Naive B cell (primary cell): ENCODE results near the gene LRRC30. TPM values are rescaled to one million over a fixed set of nuclear protein-coding genes. Genes with fewer than 3 reads are reported as not detected.
"Not testable (repeated sequence)": the region's sequence is repeated elsewhere in the genome, so short reads cannot be mapped to it uniquely, and the experiment has no call there.

ENCODE experiments used
- ATAC-seq, 2 donors: fragments of 150-1000 bp; cut with Tn5 transposase; 2 replicates each; pipeline ENCODE4 v1.10.0; 2021; ENCODE audit warnings: low read depth in 2 of 2, mild to moderate bottlenecking in 2 of 2, moderate library complexity in 2 of 2
- DNase-seq: peaks from one replicate; pipeline ENCODE4 v3.0.0; 2022
- H3K27ac Mint-ChIP-seq, 6 donors: one replicate each; pipeline ENCODE4 v1.8.0; 2020 to 2022; ENCODE audit warnings: mild to moderate bottlenecking in 6 of 6, mixed read lengths in 6 of 6, moderate library complexity in 5 of 6, inconsistent platforms in 2 of 6
- H3K27me3 Mint-ChIP-seq, 3 donors: one replicate each; pipeline ENCODE4 v1.8.0; 2021 to 2022; ENCODE audit warnings: mixed read lengths in 3 of 3, mild to moderate bottlenecking in 1 of 3
- H3K36me3 Mint-ChIP-seq, 2 donors: one replicate each; pipeline ENCODE4 v1.8.0; 2020 to 2022; ENCODE audit warnings: mixed read lengths in 2 of 2, inconsistent platforms in 1 of 2, mild to moderate bottlenecking in 1 of 2
- H3K4me1 Mint-ChIP-seq, 3 donors: one replicate each; pipeline ENCODE4 v1.8.0; 2020 to 2022; ENCODE audit warnings: mixed read lengths in 3 of 3, inconsistent platforms in 1 of 3, mild to moderate bottlenecking in 1 of 3, moderate library complexity in 1 of 3
- H3K4me3 Mint-ChIP-seq, 8 donors: one replicate each; pipeline ENCODE4 v1.8.0; 2020 to 2022; ENCODE audit warnings: mild to moderate bottlenecking in 8 of 8, mixed read lengths in 8 of 8, moderate library complexity in 8 of 8, inconsistent platforms in 2 of 8
- H3K9me3 Mint-ChIP-seq, 7 donors: one replicate each; pipeline ENCODE4 v1.8.0; 2020 to 2022; ENCODE audit warnings: mixed read lengths in 7 of 7, mild to moderate bottlenecking in 5 of 7, inconsistent platforms in 2 of 7, moderate library complexity in 1 of 7
- polyA plus RNA-seq, 6 donors: library from polyadenylated mRNA; unstranded; fragments of 300-500 nt; fragmentation: Illumina TruSeq; gene quantifications; one replicate each; pipeline ENCODE4 v1.2.3, GENCODE V29; 2021; ENCODE audit warnings: low read depth in 6 of 6

Gene LRRC30
- polyA plus RNA-seq: not detected

GRCh38 chr18:7230626-7231349, at the start of gene LRRC30:
Gene LRRC30, plus strand, starts transcription at chr18:7231089. Its CDS starts 50 bp downstream, at chr18:7231139.
- H3K4me1 Mint-ChIP-seq: no peaks in the 10 kb centered on the region
- DNase-seq: no peak
- H3K27me3 Mint-ChIP-seq: peaks cover 0 to 5% (median 0%) of the 10 kb centered on the region in 3 donors
- H3K9me3 Mint-ChIP-seq: no peaks in the 10 kb centered on the region
- H3K27ac Mint-ChIP-seq: no peak within 1 kb of the TSS
- no peak within 1 kb of the TSS for H3K4me3 Mint-ChIP-seq
- no peaks in the 10 kb centered on the region for H3K36me3 Mint-ChIP-seq
- ATAC-seq: no peak

DNA sequence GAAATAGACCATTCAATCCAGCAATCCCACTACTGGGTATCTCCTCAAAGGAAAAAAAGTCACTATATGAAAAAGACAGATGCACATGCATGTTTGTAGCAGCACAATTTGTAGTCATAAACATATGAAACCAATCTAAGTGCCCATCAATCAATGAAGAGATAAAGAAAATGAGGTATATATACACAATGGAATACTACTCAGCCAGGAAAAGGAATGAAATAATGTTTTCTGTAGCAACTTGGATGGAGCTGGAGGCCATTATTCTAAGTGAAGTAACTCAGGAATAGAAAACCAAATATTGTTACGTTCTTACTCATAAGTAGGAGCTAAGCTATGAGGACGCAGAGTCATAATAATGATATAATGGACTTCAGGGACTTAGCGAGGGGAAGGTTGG, 45.2 kb upstream of the LRRC30 start:
- H3K4me3 Mint-ChIP-seq: no peak overlapping the region

GRCh38 chr18:7190547-7191156, 40.2 kb upstream of the LRRC30 start:
- H3K36me3 Mint-ChIP-seq: no peaks in the 10 kb centered on the region
- no peaks in the 10 kb centered on the region for H3K4me1 Mint-ChIP-seq
- no peak overlapping the region for H3K4me3 Mint-ChIP-seq
- no peak overlapping the region for H3K27ac Mint-ChIP-seq
- H3K27me3 Mint-ChIP-seq: no peaks in the 10 kb centered on the region
- H3K9me3 Mint-ChIP-seq: peaks cover 0 to 11% (median 5%) of the 10 kb centered on the region in 7 donors
- DNase-seq: no peak
- ATAC-seq: no peak

More for the DNA sequence above, 45.2 kb upstream of the LRRC30 start:
- no peaks in the 10 kb centered on the region for H3K36me3 Mint-ChIP-seq
- H3K9me3 Mint-ChIP-seq: peaks cover 8 to 25% (median 15%) of the 10 kb centered on the region in 7 donors
- no peaks in the 10 kb centered on the region for H3K4me1 Mint-ChIP-seq
- DNase-seq (no peak), ATAC-seq (no peak)
- no peaks in the 10 kb centered on the region for H3K27me3 Mint-ChIP-seq
- H3K27ac Mint-ChIP-seq: no peak overlapping the region

GRCh38 chr18:7191736-7192135, 39.2 kb upstream of the LRRC30 start:
- peaks cover 0 to 7% (median 0%) of the 10 kb centered on the region in 7 donors for H3K9me3 Mint-ChIP-seq

DNA sequence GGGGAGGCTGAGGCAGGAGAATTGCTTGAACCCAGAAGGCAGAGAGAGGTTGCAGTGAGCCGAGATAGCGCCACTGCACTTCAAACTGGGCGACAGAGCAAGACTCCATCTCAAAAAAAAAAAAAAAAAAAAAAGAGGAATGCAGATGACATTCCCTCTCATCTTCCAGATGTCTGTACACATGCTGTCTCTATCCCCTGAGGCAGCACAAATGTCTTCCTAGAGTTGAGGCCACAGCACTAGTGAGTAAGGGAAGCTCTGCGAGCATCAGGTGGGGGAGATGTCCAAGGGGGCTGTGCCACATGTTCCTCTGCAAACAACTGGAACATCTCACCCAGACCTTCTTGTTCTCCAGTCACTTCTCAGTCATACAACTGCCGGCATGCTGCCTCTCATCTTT, 35.6 kb upstream of the LRRC30 start:
- no peak for DNase-seq
- no peaks in the 10 kb centered on the region for H3K36me3 Mint-ChIP-seq
- ATAC-seq: no peak
- no peak overlapping the region for H3K4me3 Mint-ChIP-seq
- no peak overlapping the region for H3K27ac Mint-ChIP-seq
- peaks cover 0 to 18% (median 2%) of the 10 kb centered on the region in 7 donors for H3K9me3 Mint-ChIP-seq
- H3K4me1 Mint-ChIP-seq: no peaks in the 10 kb centered on the region
- H3K27me3 Mint-ChIP-seq: no peaks in the 10 kb centered on the region

More at GRCh38 chr18:7191736-7192135, 39.2 kb upstream of the LRRC30 start:
- Mint-ChIP-seq H3K36me3 (no peaks in the 10 kb centered on the region), H3K4me3 (no peak overlapping the region), H3K27ac (no peak overlapping the region), H3K27me3 (no peaks in the 10 kb centered on the region), H3K4me1 (no peaks in the 10 kb centered on the region)
- DNase-seq (no peak), ATAC-seq (no peak)

DNA sequence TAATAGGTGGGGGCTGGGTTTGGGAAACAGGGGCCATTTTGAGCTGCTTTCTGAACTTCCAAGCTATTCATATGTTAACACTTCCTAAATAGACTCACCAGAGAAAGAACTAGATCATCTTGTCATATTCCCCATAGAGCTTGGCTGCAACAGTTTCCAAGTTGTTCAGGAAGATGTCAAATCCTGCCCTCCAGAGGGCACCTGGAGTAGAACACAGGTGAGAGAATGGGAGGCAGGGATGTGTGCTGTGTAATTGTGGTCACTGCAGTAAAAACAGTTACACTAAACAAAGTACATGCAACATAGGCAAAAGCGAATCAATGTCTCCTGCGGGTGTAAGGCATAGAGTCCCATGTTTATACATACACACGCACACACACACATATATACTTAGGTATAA, 34.5 kb upstream of the LRRC30 start:
- Mint-ChIP-seq H3K36me3 (no peaks in the 10 kb centered on the region), H3K27ac (no peak overlapping the region), H3K4me3 (no peak overlapping the region), H3K27me3 (no peaks in the 10 kb centered on the region), H3K4me1 (no peaks in the 10 kb centered on the region), H3K9me3 (peaks cover 0 to 18% (median 2%) of the 10 kb centered on the region in 7 donors)
- no peak for ATAC-seq
- DNase-seq: no peak

GRCh38 chr18:7197854-7198253, 33.0 kb upstream of the LRRC30 start:
- Mint-ChIP-seq H3K27ac (no peak overlapping the region), H3K27me3 (no peaks in the 10 kb centered on the region), H3K36me3 (no peaks in the 10 kb centered on the region), H3K4me3 (no peak overlapping the region), H3K9me3 (peaks cover 0 to 14% (median 2%) of the 10 kb centered on the region in 7 donors), H3K4me1 (no peaks in the 10 kb centered on the region)
- DNase-seq: no peak
- no peak for ATAC-seq

- H3K36me3 Mint-ChIP-seq: no peaks in the 10 kb centered on the region
- no peaks in the 10 kb centered on the region for H3K27me3 Mint-ChIP-seq
- H3K9me3 Mint-ChIP-seq: peaks cover 0 to 13% (median 2%) of the 10 kb centered on the region in 7 donors
- ATAC-seq: no peak
- no peak for DNase-seq
- no peak overlapping the region for H3K4me3 Mint-ChIP-seq
- H3K27ac Mint-ChIP-seq: no peak overlapping the region
- no peaks in the 10 kb centered on the region for H3K4me1 Mint-ChIP-seq
These were observed 32.6 kb upstream of the LRRC30 start for GRCh38 chr18:7198326-7198725.

GRCh38 chr18:7201096-7201495, 29.8 kb upstream of the LRRC30 start:
- H3K27me3 Mint-ChIP-seq: no peaks in the 10 kb centered on the region
- H3K36me3 Mint-ChIP-seq: no peaks in the 10 kb centered on the region
- peaks cover 0 to 11% (median 2%) of the 10 kb centered on the region in 7 donors for H3K9me3 Mint-ChIP-seq
- no peaks in the 10 kb centered on the region for H3K4me1 Mint-ChIP-seq
- ATAC-seq: no peak
- DNase-seq: no peak
- no peak overlapping the region for H3K4me3 Mint-ChIP-seq
- H3K27ac Mint-ChIP-seq: no peak overlapping the region

- ATAC-seq: no peak
- Mint-ChIP-seq H3K4me1 (no peaks in the 10 kb centered on the region), H3K4me3 (no peak overlapping the region), H3K36me3 (no peaks in the 10 kb centered on the region), H3K27me3 (no peaks in the 10 kb centered on the region), H3K27ac (no peak overlapping the region), H3K9me3 (peaks cover 0 to 8% (median 2%) of the 10 kb centered on the region in 7 donors)
- no peak for DNase-seq
These were observed 28.7 kb upstream of the LRRC30 start for GRCh38 chr18:7202169-7202568.

DNA sequence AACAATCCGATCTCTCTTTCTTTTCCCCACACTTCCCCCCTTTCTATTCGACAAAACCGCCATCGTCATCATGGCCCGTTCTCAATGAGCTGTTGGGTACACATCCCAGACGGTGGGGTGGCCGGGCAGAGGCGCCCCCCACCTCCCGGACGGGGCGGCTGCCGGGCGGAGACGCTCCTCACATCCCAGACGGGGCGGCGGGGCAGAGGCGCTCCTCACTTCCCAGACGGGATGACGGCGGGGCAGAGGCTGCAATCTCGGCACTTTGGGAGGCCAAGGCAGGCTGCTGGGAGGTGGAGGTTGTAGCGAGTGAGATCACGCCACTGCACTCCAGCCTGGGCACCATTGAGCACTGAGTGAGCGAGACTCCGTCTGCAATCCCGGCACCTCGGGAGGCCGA, 27.3 kb upstream of the LRRC30 start:
- H3K9me3 Mint-ChIP-seq, H3K36me3 Mint-ChIP-seq, H3K4me1 Mint-ChIP-seq, H3K4me3 Mint-ChIP-seq, DNase-seq, ATAC-seq, H3K27me3 Mint-ChIP-seq, H3K27ac Mint-ChIP-seq: not testable (repeated sequence)

DNA sequence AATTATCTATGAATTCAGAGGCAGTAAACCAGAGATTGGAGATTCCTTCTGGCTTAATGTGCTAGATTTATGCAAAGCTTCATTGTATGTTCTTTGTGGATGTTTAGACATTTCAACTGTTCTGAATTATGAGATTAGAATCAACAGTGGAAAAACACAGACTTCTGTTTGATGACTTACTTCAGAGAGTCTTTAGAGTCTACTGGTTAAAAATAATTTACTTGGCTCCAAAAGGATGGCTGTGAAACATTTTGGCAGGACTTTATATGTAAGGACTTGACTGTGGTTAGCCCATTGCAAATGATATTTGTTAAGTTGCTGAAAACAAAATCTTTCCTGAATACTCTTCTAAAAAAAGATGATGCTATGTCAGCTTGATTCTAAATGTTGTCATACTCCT, 25.5 kb upstream of the LRRC30 start:
- no peak for DNase-seq
- no peak for ATAC-seq
- Mint-ChIP-seq H3K4me1 (no peaks in the 10 kb centered on the region), H3K27ac (no peak overlapping the region), H3K9me3 (peaks cover 0 to 2% (median 0%) of the 10 kb centered on the region in 7 donors), H3K4me3 (no peak overlapping the region), H3K36me3 (no peaks in the 10 kb centered on the region), H3K27me3 (no peaks in the 10 kb centered on the region)

DNA sequence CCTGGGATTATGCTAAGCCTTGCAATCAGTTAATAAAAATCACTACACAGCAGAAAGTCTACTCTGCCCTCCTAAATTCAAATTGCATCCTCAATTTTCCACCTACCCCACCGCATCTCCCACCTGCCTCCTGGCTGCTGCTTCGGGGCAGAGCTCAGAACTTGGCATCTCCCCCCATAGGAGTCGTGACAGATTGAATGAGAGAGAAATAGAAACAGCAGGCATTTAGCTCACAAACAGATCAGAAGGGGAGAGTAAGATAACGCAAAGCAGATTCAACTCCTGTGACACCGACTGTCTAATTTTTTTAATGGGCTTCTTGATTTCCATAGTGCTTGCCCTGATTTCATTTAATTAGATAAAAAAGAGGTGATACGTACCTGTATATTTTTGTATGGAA, 24.7 kb upstream of the LRRC30 start:
- no peak overlapping the region for H3K27ac Mint-ChIP-seq
- H3K9me3 Mint-ChIP-seq: peaks cover 0 to 2% (median 0%) of the 10 kb centered on the region in 7 donors
- no peak for DNase-seq
- H3K4me3 Mint-ChIP-seq: no peak overlapping the region
- no peak for ATAC-seq
- no peaks in the 10 kb centered on the region for H3K27me3 Mint-ChIP-seq
- H3K4me1 Mint-ChIP-seq: no peaks in the 10 kb centered on the region
- no peaks in the 10 kb centered on the region for H3K36me3 Mint-ChIP-seq

DNA sequence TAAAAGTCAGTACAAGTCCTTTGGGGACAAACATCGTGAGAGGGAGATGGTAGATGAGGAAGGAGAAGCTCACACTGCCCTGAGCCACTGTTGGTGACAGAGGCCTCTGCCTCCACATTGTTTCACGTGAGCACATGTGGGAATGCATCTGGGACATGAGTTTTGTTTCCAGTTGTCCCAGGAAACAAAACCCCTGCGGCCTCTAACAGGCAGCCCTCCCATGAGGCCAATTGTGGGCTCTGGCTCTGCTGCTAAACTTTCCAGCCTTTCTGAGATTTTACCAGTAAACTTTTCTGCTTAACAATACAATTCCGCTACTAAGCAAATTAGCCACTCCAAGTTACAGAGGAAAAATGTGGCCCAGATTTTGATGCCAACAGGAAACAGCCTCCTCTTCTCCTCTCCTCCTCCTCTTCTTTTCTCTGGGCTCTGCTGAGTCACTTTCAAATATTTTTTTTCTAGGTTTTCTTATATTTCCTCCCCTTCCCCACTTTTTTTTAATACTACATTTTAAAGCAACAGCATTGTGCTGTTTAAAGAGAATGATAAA, 23.4 kb upstream of the LRRC30 start:
- no peaks in the 10 kb centered on the region for H3K27me3 Mint-ChIP-seq
- H3K4me3 Mint-ChIP-seq: no peak overlapping the region
- ATAC-seq (no peak), DNase-seq (no peak)
- no peak overlapping the region for H3K27ac Mint-ChIP-seq
- no peaks in the 10 kb centered on the region for H3K4me1 Mint-ChIP-seq
- no peaks in the 10 kb centered on the region for H3K36me3 Mint-ChIP-seq
- peaks cover 0 to 2% (median 0%) of the 10 kb centered on the region in 7 donors for H3K9me3 Mint-ChIP-seq
